Left lobe of liver (tissue), 2 donors: ENCODE data around the gene NFATC2. TPM values are rescaled to one million over a fixed set of nuclear protein-coding genes. Genes with fewer than 3 reads are reported as not detected.
A peak's percentile ranks its signal among the peaks of the same experiment; 100 is the strongest.

Experiments
- ATAC-seq: fragments of 200-7000 bp; cut with Tn5 transposase; one replicate; pipeline ENCODE4 v1.9.1; 2020; ENCODE audit warnings: mild to moderate bottlenecking, moderate library complexity
- DNase-seq: peaks from one replicate; pipeline ENCODE4 v3.0.0-alpha.2; 2020; ENCODE audit warnings: low spot score
- total RNA-seq: library from RNA; stranded (reverse); gene quantifications from one replicate; pipeline ENCODE4 v1.2.1, GENCODE V29; 2021
- donor health status: DM: no; HTN: no; CAD: no; lungs with moderate emphysema.
- donor health status: DM: no; HTN: yes; CAD: no.

Gene NFATC2
- total RNA-seq, 1 donor from 2014 or later: 4.6 TPM

DNA sequence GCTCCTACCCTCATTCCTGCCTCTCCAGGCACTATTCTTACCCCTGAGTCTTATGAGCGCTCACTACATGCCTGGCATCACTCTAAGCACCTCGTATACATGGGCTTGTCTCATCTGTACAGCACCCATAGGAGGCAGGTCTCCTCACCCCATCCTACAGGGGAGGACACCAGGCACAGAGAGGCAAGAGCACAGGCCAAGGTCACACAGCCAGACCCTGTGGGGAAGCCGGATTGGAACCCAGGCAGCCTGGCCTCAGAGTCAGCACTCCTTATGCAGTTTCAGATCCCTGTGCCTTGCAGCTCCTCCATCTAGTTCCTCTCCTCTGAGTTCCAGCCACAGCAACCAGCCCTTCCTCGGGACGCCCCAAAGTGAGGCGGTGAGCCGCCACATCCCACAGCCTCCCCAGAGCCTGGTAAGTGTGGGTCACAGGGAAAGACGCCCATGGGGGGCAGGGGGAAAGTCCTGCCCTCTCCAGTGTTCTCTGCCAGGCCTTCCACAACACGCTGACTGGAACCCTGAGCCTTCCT is 103.3 kb downstream of the NFATC2 start:
- DNase-seq: no peak
- ATAC-seq: peak; percentile 36

DNA sequence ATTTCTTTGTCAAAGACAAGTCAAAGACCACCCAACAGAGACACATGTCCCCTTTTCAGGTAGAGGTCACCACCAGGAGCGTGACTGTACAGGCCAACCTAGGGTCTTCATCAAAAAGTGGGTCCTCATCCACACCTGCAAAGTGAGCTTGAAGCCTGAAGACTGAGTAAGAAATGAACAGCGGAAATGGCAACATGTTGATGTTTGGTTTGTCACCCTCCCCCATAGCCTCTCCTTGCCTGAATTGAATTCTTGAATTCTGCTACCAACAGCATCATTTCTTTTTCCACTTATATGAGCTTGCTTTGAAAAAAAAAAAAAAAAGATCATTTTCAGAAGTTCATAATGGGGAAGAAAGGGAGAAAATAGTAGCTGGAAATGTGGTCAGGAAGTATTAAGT is 104.4 kb downstream of the NFATC2 start:
- ATAC-seq: no peak
- DNase-seq: no peak

DNA sequence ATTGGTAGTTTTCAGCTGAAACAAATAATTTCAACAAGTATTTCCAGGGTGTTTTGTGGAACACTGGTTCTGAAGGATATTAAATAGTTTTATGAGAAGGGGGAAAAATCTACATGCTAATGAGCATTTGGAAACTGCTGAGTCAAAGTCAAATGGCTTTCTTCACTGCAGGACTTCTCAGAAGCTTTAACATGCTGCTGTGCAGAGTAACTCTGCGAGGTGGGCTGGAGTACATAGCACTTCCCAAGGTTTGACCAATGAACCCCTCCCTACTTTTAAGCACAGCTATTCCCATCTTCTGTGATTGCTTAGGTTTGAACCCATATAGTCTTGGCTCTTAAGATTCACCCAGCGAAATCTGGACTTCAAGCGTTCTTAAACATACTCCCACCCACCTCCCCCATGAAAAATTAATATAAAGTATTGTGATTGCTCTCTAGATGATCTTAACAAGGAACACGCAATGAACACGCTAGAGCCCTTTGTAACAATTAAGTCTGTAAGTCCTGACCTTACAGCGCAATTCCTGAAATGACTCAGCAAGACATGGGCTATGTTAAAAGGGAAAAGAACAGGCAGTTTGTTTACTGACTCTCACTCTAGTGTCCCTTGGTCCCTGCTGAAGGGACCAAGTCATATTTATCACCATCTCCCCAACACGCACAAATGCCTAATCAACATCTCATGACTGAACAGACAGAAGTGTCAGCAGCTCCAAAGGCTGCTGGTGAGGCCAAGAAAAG is 105.2 kb downstream of the NFATC2 start:
- DNase-seq: no peak
- ATAC-seq: no peak

- ATAC-seq (no peak), DNase-seq (no peak)
Observed at GRCh38 chr20:51434580-51435247, 107.8 kb downstream of the NFATC2 start.

- no peak for ATAC-seq
- no peak for DNase-seq
Observed at GRCh38 chr20:51434026-51434425, 108.5 kb downstream of the NFATC2 start.

- ATAC-seq: no peak
- no peak for DNase-seq
Observed at GRCh38 chr20:51432875-51433274, 109.6 kb downstream of the NFATC2 start.

DNA sequence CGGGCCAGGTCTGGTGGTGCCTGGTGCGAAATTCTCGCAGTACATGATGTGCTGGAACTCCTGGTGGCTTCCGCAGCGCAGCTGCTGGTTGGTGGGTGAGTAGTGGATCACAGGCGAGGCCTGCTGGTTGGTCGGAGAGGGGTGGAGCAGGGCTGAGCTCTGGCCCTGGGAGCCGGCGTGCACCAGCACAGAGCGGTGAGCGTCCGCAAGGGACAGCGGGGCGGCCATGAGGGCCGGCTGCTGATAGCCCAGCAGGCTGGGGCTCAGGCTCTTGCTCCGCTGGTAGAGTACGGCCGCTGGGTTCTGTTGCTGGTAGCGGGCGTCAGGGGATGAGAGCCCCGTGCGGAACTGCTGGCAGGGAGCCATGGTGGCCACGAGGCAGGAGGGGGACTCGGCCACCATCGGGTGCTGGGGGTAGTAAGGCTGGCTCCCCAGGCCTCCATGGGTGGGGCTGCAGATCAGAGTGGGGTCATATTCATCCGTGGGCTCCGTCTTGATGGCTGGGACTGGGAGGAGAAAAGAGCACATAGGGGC is 110.2 kb downstream of the NFATC2 start:
- DNase-seq (no peak), ATAC-seq (no peak)

DNA sequence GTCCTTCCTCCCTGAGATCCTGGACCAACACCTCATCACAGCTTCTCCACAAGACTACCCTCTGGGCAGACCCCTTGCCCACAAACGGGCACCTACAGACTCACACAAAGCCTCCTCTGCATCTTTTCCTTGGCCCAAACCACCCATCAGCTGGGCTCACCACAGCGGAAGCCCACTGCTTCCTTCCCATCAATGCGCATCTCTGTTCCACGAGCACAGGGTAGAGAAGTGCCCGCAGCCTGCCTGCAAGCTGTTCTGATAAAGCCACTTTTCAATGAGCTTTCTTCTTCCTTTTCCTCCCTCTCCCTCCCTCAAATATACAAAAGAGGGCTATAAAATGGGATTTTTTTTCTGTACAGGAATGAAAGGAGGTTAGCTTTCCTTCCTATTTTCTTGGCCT is 111.2 kb downstream of the NFATC2 start:
- DNase-seq: no peak
- no peak for ATAC-seq

DNA sequence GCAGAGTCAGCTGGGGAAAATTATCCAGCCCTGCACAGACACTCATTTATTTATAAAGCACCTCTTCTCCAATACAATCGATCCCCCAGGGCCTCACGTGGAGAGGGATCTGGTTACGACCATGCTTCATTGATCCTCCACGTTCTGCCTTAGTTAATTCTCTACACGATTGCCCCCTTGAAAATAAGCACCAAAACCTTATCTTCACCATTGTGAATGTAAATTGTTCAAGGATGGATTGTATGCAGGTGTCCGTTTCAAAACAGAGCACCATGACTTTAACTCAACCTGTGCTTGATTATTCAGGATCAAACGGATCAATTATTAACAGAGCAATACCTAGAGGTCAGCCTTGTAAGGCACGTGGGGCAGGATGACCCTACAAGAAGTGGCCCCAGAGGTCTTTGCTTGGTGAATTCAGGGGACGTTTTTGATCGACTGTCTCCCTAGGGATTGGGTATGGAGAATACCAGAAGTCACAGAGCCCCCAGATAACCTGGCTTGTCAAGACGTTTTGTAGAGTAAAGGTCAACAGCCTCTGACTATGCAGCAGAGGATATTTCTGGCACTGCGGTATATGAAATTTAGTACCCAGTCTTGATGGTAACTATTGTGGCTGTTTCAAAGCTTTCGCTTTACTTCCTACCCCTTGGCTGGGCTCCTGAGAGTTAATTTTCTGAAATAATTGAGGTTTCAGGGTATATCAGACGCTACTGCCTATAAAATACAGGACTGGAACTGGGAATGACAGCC is 112.1 kb downstream of the NFATC2 start:
- DNase-seq: no peak
- peak; percentile 79 for ATAC-seq

DNA sequence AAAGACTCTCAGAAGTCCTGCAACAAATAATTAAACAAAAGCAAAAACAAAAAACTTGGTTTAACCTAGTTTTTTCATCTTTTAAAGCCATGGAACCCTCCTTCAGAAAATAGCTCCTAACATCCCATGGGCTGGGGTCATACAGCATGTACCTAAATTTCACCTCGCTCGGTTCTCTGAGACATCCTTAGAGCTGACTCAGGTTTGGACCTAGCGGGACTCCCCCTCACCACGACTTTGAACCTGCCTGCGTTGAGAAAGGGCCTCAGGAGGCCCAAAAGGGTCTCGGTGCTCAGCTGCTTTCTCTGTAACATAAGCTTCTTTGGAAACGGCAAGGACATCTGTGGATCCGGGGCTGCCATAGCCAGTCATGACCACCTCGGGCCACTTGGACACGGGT is 112.8 kb downstream of the NFATC2 start:
- DNase-seq (no peak), ATAC-seq (no peak)

DNA sequence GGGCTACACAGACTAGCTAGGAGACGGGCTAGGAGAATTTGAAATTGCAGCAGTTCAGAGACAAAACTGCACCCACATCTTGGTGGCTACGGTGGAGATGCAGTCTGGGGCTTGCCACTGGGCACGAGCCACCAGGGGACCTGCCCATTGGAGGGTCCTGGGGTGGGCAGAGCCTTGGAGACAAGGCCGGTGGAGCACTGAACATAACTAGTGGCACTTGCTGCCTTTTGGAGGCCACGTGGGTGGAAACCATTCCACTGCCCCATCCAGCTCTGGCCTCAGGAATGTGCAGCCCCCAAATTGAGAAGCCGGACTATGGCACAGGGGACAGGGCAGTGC is 113.4 kb downstream of the NFATC2 start:
- ATAC-seq (no peak), DNase-seq (no peak)

- no peak for DNase-seq
Observed at GRCh38 chr20:51428401-51429143, 113.9 kb downstream of the NFATC2 start.

GRCh38 chr20:51427651-51428291 is 114.7 kb downstream of the NFATC2 start:
- DNase-seq (no peak), ATAC-seq (no peak)

More at GRCh38 chr20:51428401-51429143, 113.9 kb downstream of the NFATC2 start:
- ATAC-seq: no peak

DNA sequence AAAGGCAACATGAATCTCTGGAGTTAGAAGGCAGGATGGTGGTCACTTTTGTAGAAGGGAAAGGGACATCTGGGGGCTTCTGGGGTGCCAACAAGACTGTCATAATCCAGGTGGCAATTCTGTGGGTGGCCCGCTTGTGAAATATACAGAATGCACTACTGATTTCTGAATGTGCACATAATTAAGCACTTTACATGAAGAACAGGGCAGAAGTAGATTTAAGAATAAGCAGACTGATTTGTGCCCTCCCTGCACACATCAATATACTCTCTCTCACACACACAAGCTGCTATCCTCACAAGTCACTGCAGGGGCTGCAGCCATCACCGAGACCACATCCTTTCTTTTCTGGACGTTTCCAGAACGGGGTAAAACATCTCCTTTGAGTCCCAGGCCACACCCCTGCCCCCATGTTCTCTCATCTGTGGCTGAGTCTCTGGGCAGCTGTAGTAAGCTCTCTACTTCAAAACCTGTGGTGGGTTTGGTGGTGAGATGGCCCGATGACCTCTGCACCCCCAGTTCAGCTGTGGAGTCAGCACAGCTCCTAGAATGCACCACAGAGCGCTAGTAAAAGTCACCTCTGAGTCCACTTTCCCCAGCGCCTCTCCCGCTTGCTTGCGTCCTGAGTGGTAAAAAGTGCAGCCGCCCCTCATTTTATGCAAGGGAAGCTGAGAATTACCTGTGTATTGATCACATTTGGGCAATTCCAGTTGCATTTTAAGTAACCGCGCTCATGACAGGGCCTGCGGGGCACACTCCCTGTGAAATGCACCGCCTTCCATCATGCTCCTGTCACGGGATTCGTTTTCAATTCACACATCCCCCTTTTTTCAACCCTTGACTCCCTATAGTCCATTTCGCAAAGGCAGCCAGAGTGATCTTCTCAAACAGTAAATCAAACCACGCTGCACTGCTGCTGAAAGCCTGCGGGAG is 115.5 kb downstream of the NFATC2 start:
- DNase-seq (peak; percentile 61), ATAC-seq (peak; percentile 46)

DNA sequence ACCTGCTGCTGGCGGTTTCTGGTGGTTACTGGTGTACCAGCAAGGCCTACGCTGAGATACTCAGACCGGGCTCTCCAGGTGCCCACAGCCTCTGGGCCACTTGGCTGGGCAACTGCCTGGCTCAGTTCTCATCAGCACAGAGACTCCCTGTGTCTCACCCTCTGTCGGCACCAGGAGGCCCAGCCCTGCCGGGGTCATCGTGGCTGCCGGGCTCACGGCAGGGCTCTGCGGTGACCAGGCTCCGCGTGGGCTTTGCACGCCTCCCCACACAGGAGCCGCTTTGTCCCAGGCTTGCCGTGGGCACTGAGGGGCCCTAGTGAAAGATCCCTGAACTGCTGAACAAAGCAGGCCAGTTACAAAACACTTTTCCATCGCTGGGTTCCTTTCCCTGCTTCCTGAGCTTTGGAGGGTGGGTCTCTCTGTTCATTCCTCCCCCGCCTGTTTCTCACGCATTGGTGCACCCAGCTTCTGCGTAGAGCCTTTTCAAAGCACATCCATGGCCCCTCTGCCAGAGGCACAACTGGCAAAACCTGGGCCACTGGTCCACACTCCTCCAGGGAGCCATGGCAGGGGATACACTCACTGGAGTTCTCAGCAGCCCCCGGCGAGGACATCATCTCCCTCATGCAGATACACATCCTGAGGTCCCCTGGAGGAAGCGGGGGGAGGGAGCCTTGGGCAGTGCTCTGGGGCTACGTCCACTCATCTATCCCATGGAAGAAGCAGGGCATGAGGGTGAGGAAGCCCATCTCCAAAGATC is 117.0 kb downstream of the NFATC2 start:
- no peak for ATAC-seq
- DNase-seq: no peak

- no peak for ATAC-seq
- no peak for DNase-seq
Observed at GRCh38 chr20:51424270-51425117, 118.0 kb downstream of the NFATC2 start.

DNA sequence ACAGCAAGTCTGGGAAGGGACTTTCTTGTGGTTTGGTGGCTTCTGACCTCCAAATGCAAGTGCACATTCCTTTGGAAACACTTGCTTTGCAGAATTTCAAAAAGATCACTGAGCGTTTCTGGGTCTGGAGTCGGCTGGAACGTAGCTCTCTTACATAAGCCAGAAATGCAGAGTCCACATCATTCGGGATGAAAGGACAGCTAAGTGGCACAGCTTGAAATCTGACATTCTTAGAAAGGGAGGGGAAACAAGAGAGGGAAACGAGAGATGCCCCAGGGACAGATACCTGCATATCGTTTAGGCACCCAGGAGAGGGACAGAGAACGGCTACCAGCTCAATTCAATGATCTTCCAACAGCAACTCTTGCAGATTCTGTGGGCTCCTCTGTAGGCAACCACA is 118.7 kb downstream of the NFATC2 start:
- ATAC-seq: no peak
- DNase-seq: no peak

GRCh38 chr20:51423290-51423667 is 119.2 kb downstream of the NFATC2 start:
- DNase-seq: no peak
- no peak for ATAC-seq
